Naive thymus-derived CD8-positive, alpha-beta T cell (primary cell): ENCODE data around the gene CROCC2. TPM values are rescaled to one million over a fixed set of nuclear protein-coding genes. Genes with fewer than 3 reads are reported as not detected.

Experiments
- ATAC-seq, 2 donors: fragments of 150-1000 bp; cut with Tn5 transposase in 1 of 2; sonication (Bioruptor Pico), chemical (Tn5 transposase) in 1 of 2; 1 replicate in 1 of 2; 2 replicates in 1 of 2; pipeline ENCODE4 v1.10.0; 2021; ENCODE audit warnings: mild to moderate bottlenecking in 2 of 2, moderate library complexity in 2 of 2
- POLR2A ChIA-PET: fragments of 350-600 bp; sonication (Branson Sonifier 250); formaldehyde crosslinking; loops from one replicate; lab custom pipeline; 2021; ENCODE audit warnings: antibody characterized with exemption; lab: Charles Lee
- DNase-seq, 10 donors: peaks; one replicate each; pipeline versions ENCODE4 v3.0.0 to v3.0.0-alpha.2; 2020 to 2022
- H3K27ac Mint-ChIP-seq, 10 donors: one replicate each; pipeline ENCODE4 v1.8.0; 2020 to 2022; ENCODE audit warnings: mild to moderate bottlenecking in 10 of 10, mixed read lengths in 10 of 10, moderate library complexity in 4 of 10, inconsistent platforms in 1 of 10
- H3K27me3 Mint-ChIP-seq, 5 donors: one replicate each; pipeline ENCODE4 v1.8.0; 2021 to 2022; ENCODE audit warnings: mixed read lengths in 5 of 5
- H3K36me3 Mint-ChIP-seq, 3 donors: one replicate each; pipeline ENCODE4 v1.8.0; 2020 to 2022; ENCODE audit warnings: mixed read lengths in 3 of 3, mild to moderate bottlenecking in 2 of 3, inconsistent platforms in 1 of 3
- H3K4me1 Mint-ChIP-seq, 4 donors: one replicate each; pipeline ENCODE4 v1.8.0; 2021 to 2022; ENCODE audit warnings: mixed read lengths in 4 of 4
- H3K4me3 Mint-ChIP-seq, 10 donors: one replicate each; pipeline ENCODE4 v1.8.0; 2020 to 2022; ENCODE audit warnings: mild to moderate bottlenecking in 10 of 10, mixed read lengths in 10 of 10, moderate library complexity in 6 of 10, inconsistent platforms in 1 of 10
- H3K9me3 Mint-ChIP-seq, 9 donors: one replicate each; pipeline ENCODE4 v1.8.0; 2020 to 2022; ENCODE audit warnings: mixed read lengths in 9 of 9, mild to moderate bottlenecking in 3 of 9, inconsistent platforms in 1 of 9, moderate library complexity in 1 of 9
- polyA plus RNA-seq, 3 donors: library from polyadenylated mRNA; unstranded; fragments of 300-500 nt; fragmentation: Illumina TruSeq; gene quantifications; one replicate each; pipeline ENCODE4 v1.2.3, GENCODE V29; 2021
- total RNA-seq, 8 experiments: library from RNA in 2 of 8; stranded (reverse) in 2 of 8; gene quantifications; one replicate each; pipeline ENCODE4 v1.2.3 and lab custom pipeline; 2021 to 2026

The CROCC2 gene
- total and polyA plus RNA-seq, 5 experiments from 2014 or later: not detected

- no peak for DNase-seq
- H3K4me1 Mint-ChIP-seq: peaks cover 0 to 6% (median 4%) of the 10 kb centered on the region in 4 donors
- H3K4me3 Mint-ChIP-seq: no peak overlapping the region
- ATAC-seq: no peak
- POLR2A ChIA-PET: interaction anchor here (0.6 to 1.4 kb wide), 2 partner anchors 9 to 122 kb away, joined by 3 to 4 read pairs; no protein-coding TSS in a partner anchor
- peaks cover 0 to 2% (median 0%) of the 10 kb centered on the region in 5 donors for H3K27me3 Mint-ChIP-seq
- peak overlapping the region in 3 of 10 donors; percentile 11 to 46 (median 40) for H3K27ac Mint-ChIP-seq
- H3K9me3 Mint-ChIP-seq: no peaks in the 10 kb centered on the region
- H3K36me3 Mint-ChIP-seq: no peaks in the 10 kb centered on the region
These were observed 75.1 kb downstream of the CROCC2 start for GRCh38 chr2:240981280-240981679.

GRCh38 chr2:240981871-240982800, 76.0 kb downstream of the CROCC2 start:
- Mint-ChIP-seq H3K4me3 (no peak overlapping the region), H3K9me3 (no peaks in the 10 kb centered on the region), H3K36me3 (no peaks in the 10 kb centered on the region), H3K27ac (no peak overlapping the region), H3K27me3 (peaks cover 0 to 2% (median 0%) of the 10 kb centered on the region in 5 donors), H3K4me1 (peaks cover 0 to 6% (median 4%) of the 10 kb centered on the region in 4 donors)
- POLR2A ChIA-PET: interaction anchor here (1.4 kb wide), 2 partner anchors 9 to 169 kb away, joined by 4 read pairs; no protein-coding TSS in a partner anchor
- ATAC-seq (no peak), DNase-seq (peak in 1 of 10 donors; percentile 58)

DNA sequence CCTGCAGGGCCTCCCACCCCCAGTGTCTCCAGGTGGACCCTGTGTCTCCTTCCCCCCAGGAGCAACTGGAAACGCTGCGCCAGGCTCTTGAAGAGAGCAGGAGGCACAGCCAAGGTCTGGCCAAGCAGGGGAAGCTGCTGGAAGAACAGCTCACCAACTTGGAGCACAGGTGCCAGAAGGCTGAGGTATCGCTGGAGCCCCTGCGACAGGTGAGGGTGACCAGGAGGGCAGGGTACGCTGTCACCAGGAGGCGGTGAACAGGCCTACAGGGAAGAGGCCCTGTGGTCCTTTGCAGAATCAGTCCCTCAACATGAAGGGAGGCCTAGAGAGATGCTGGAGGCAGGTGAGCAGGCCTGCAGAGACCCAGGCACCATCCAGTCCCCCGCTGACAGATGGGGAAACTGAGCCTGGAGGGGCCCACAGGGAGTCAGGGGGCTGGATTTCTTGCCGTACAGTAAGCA, 76.7 kb downstream of the CROCC2 start:
- POLR2A ChIA-PET: interaction anchor here (0.9 to 2.0 kb wide), 15 partner anchors 10 to 168 kb away, joined by 3 to 11 read pairs (median 4); partner anchors contain the start of genes MTERF4 and PASK
- Mint-ChIP-seq H3K9me3 (no peaks in the 10 kb centered on the region), H3K4me1 (peaks cover 0 to 6% (median 4%) of the 10 kb centered on the region in 4 donors), H3K27me3 (peaks cover 0 to 2% (median 0%) of the 10 kb centered on the region in 5 donors), H3K36me3 (no peaks in the 10 kb centered on the region), H3K4me3 (peak overlapping the region in 3 of 10 donors; percentile 4 to 63 (median 18)), H3K27ac (peak overlapping the region in 3 of 10 donors; percentile 8 to 39 (median 21))
- ATAC-seq (no peak), DNase-seq (peak in 1 of 10 donors; percentile 30)

- Mint-ChIP-seq H3K4me1 (peaks cover 0 to 6% (median 4%) of the 10 kb centered on the region in 4 donors), H3K9me3 (no peaks in the 10 kb centered on the region), H3K27me3 (peaks cover 0 to 2% (median 0%) of the 10 kb centered on the region in 5 donors), H3K36me3 (no peaks in the 10 kb centered on the region), H3K4me3 (peak overlapping the region in 2 of 10 donors; percentile 18 to 26), H3K27ac (peak overlapping the region in 2 of 10 donors; percentile 22 to 24)
- peak; percentile 99 for ATAC-seq
- POLR2A ChIA-PET: interaction anchor here (0.6 to 2.0 kb wide), 19 partner anchors 10 to 167 kb away, joined by 3 to 11 read pairs (median 4); partner anchors contain the start of genes MTERF4, PASK and SNED1
- peak; percentile 31 to 80 (median 62) for DNase-seq
These were observed 77.3 kb downstream of the CROCC2 start for GRCh38 chr2:240983361-240983995.

- Mint-ChIP-seq H3K27me3 (peaks cover 0 to 2% (median 0%) of the 10 kb centered on the region in 5 donors), H3K4me3 (peak overlapping the region in 1 of 10 donors; percentile 3), H3K4me1 (peaks cover 0 to 6% (median 4%) of the 10 kb centered on the region in 4 donors), H3K9me3 (no peaks in the 10 kb centered on the region), H3K27ac (peak overlapping the region in 2 of 10 donors; percentile 24 to 43), H3K36me3 (no peaks in the 10 kb centered on the region)
- ATAC-seq (no peak), DNase-seq (peak in 2 of 10 donors; percentile 0 to 53)
- POLR2A ChIA-PET: interaction anchor here (0.6 to 2.0 kb wide), 20 partner anchors 9 to 167 kb away, joined by 3 to 11 read pairs (median 4); partner anchors contain the start of genes MTERF4, PASK and SNED1
These were observed 77.9 kb downstream of the CROCC2 start for GRCh38 chr2:240983996-240984498.

GRCh38 chr2:240985881-240986786, 80.0 kb downstream of the CROCC2 start:
- DNase-seq: peak in 1 of 10 donors; percentile 41
- peak overlapping the region in 1 of 10 donors; percentile 37 for H3K27ac Mint-ChIP-seq

GRCh38 chr2:240986787-240987411, 80.8 kb downstream of the CROCC2 start:
- POLR2A ChIA-PET: interaction anchor here (0.9 to 3.7 kb wide), 2 partner anchors 10 to 15 kb away, joined by 3 to 16 read pairs; partner anchors contain the start of gene SNED1
- Mint-ChIP-seq H3K4me1 (peaks cover 0 to 6% (median 4%) of the 10 kb centered on the region in 4 donors), H3K4me3 (no peak overlapping the region), H3K36me3 (no peaks in the 10 kb centered on the region), H3K9me3 (no peaks in the 10 kb centered on the region), H3K27ac (no peak overlapping the region), H3K27me3 (peaks cover 0 to 2% (median 0%) of the 10 kb centered on the region in 5 donors)
- no peak for ATAC-seq
- DNase-seq: peak in 1 of 10 donors; percentile 60

More at GRCh38 chr2:240985881-240986786, 80.0 kb downstream of the CROCC2 start:
- H3K4me1 Mint-ChIP-seq: peaks cover 0 to 6% (median 4%) of the 10 kb centered on the region in 4 donors
- POLR2A ChIA-PET: interaction anchor here (0.5 to 3.7 kb wide), 4 partner anchors 11 to 118 kb away, joined by 3 to 16 read pairs (median 3); partner anchors contain the start of gene SNED1
- no peak overlapping the region for H3K4me3 Mint-ChIP-seq
- H3K27me3 Mint-ChIP-seq: peaks cover 0 to 2% (median 0%) of the 10 kb centered on the region in 5 donors
- H3K9me3 Mint-ChIP-seq: no peaks in the 10 kb centered on the region
- no peaks in the 10 kb centered on the region for H3K36me3 Mint-ChIP-seq
- no peak for ATAC-seq

DNA sequence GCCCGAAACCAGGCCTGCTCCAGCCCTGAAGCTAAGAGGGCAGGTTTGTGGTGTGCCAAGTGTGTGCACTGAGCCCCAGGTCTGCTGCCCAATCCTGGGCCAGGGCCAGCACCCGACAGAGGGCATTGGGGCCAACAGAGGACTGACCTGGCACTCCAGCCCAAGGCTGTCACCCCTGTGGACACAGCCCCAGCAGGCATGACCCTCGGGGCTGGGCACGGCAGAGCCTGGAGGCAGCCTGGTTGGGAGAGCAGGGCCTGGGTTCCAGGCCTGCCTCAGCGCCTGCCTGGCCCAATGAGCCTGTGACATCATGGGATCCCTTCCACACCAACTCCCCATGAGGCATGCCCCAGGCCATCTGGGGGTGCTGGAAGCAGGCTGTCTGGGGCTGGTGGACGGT, 81.5 kb downstream of the CROCC2 start:
- H3K27ac Mint-ChIP-seq: peak overlapping the region in 1 of 10 donors; percentile 9
- DNase-seq: peak in 3 of 10 donors; percentile 0 to 31 (median 6)
- H3K27me3 Mint-ChIP-seq: peaks cover 0 to 3% (median 0%) of the 10 kb centered on the region in 5 donors
- H3K4me1 Mint-ChIP-seq: peaks cover 3 to 10% (median 5%) of the 10 kb centered on the region in 4 donors
- ATAC-seq: no peak
- POLR2A ChIA-PET: interaction anchor here (0.9 to 3.7 kb wide), 2 partner anchors 10 to 78 kb away, joined by 3 to 16 read pairs; partner anchors contain the start of gene SNED1
- no peaks in the 10 kb centered on the region for H3K36me3 Mint-ChIP-seq
- no peak overlapping the region for H3K4me3 Mint-ChIP-seq
- no peaks in the 10 kb centered on the region for H3K9me3 Mint-ChIP-seq

- POLR2A ChIA-PET: interaction anchor here (0.9 to 3.7 kb wide), 2 partner anchors 9 to 78 kb away, joined by 3 to 16 read pairs; partner anchors contain the start of gene SNED1
- no peak overlapping the region for H3K27ac Mint-ChIP-seq
- peaks cover 0 to 2% (median 0%) of the 10 kb centered on the region in 5 donors for H3K27me3 Mint-ChIP-seq
- H3K4me1 Mint-ChIP-seq: peaks cover 3 to 14% (median 8%) of the 10 kb centered on the region in 4 donors
- DNase-seq: peak in 2 of 10 donors; percentile 0 to 50
- no peak overlapping the region for H3K4me3 Mint-ChIP-seq
- no peak for ATAC-seq
- H3K9me3 Mint-ChIP-seq: no peaks in the 10 kb centered on the region
- no peaks in the 10 kb centered on the region for H3K36me3 Mint-ChIP-seq
These were observed 82.0 kb downstream of the CROCC2 start for GRCh38 chr2:240988146-240988545.

DNA sequence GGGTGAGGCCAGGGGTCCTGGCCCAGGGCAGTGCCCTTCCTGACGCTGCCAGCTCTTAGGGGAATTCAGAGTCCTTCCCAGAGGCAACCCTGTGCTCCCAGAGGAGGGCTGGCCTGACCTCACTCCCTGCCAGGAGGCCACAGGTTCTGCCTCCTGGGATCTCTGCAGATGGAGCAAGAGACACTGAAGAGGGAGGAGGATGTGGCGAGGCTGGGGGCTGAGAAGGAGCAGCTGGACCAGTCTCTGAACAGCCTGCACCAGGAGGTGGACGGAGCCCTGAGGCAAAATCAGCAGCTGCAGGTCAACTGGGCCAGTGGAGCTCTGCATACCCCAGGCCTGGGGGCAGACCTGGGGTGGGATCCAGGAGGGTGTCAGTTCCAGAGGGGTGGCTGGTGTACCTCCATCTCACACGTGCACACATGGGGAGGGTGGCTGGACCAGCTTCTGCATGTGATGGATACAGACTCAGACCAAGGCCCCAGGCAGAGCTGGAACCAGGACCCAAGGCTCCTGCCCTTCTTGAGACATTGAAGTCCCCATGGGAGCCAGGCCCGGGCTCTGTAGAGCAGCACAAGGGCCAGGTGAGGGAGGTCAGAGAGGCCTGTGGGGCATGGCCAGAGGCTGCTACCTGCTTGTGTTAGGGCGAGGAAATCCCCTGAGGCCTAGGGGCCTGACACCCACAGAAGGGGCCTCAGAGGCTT, 82.6 kb downstream of the CROCC2 start:
- peak in 2 of 10 donors; percentile 0 to 35 for DNase-seq
- no peaks in the 10 kb centered on the region for H3K36me3 Mint-ChIP-seq
- H3K4me1 Mint-ChIP-seq: peaks cover 3 to 16% (median 11%) of the 10 kb centered on the region in 4 donors
- peaks cover 0 to 2% (median 0%) of the 10 kb centered on the region in 5 donors for H3K27me3 Mint-ChIP-seq
- POLR2A ChIA-PET: interaction anchor here (0.5 to 3.7 kb wide), 3 partner anchors 9 to 79 kb away, joined by 3 to 16 read pairs (median 3); partner anchors contain the start of gene SNED1
- no peak overlapping the region for H3K4me3 Mint-ChIP-seq
- H3K9me3 Mint-ChIP-seq: no peaks in the 10 kb centered on the region
- H3K27ac Mint-ChIP-seq: no peak overlapping the region
- ATAC-seq: no peak
